Erythroblast (primary cell): ENCODE data around the gene KAT8.
"Not testable (repeated sequence)": the region's sequence is repeated elsewhere in the genome, so short reads cannot be mapped to it uniquely, and the experiment has no call there.

Experiments used
- GATA1 ChIP-seq: IDR thresholded peaks from 2 replicates; pipeline ENCODE4 v1.6.1; 2011; ENCODE audit warnings: low read depth, mild to moderate bottlenecking, control low read depth, low read length, moderate library complexity
- POLR2A ChIP-seq: IDR thresholded peaks from 2 replicates; pipeline ENCODE4 v1.6.1; 2011; ENCODE audit warnings: mild to moderate bottlenecking, low read length

DNA sequence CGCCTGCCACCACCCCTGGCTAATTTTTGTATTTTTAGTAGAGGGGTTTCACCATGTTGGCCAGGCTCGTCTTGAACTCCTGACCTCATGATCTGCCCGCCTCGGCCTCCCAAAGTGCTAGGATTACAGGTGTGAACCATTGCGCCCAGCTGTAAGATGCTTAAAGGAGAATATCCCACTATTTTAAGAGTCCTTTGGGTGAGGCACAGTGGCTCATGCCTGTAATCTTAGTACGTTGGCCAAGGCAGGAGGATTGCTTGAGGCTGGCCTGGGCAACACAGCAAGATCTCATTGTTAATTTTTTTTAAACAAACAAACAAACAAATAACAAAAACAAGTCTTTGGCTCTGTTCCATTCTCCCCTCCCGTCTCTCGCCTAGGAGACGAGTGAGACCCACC is 23.6 kb downstream of the KAT8 start:
- TF ChIP-seq POLR2A, GATA1: not testable (repeated sequence)
